Measurements from ENCODE around the gene ASTN2.

GRCh38 chr9:116555556-116556155 lies 859.2 kb downstream of the ASTN2 start:
- TF ChIP-seq EZH2phosphoT487 (IDR thresholded peaks at IDR 0.05; ENCODE audit: low read length) = no peak
- TF ChIP-seq CTCF (IDR thresholded peaks at IDR 0.05; ENCODE audit: low read length) = no peak
- no peak for TF ChIP-seq EZH2 (optimal IDR thresholded peaks at IDR 0.05; ENCODE audit: low read depth, low read length)

All from MM.1S (cell line).